ENCODE results near the gene CSF1R.

GRCh38 chr5:150035139-150035895 lies 51.0 kb downstream of the CSF1R start:
- no peak for TF ChIP-seq CTCF (IDR thresholded peaks at IDR 0.05; ENCODE audit: poor library complexity, severe bottlenecking)
- no peak for TF ChIP-seq REST (IDR thresholded peaks at IDR 0.05; ENCODE audit: borderline replicate concordance)

All from neural cell (in vitro differentiated cells).